ENCODE data around the gene PPP2R3C. TPM values are rescaled to one million over a fixed set of nuclear protein-coding genes. Genes with fewer than 3 reads are reported as not detected.

Gene PPP2R3C
- total and polyA plus RNA-seq, 2 experiments from 2014 or later = 35.9 to 43.0 TPM

- H3K27me3 ChIP-seq (ENCODE audit: insufficient read depth) = no peaks in the 10 kb centered on the region
- H3K4me3 Mint-ChIP-seq = no peak overlapping the region
- H4K20me1 ChIP-seq (replicated peaks; ENCODE audit: insufficient read depth) = no peaks in the 10 kb centered on the region
- H2AFZ ChIP-seq = no peak overlapping the region
- peaks cover 10% of the 10 kb centered on the region for H3F3A ChIP-seq (replicated peaks; ENCODE audit: low read depth)
- H3K27me3 Mint-ChIP-seq (ENCODE audit: insufficient read depth, low read depth, poor library complexity) = peaks cover under 1% of the 10 kb centered on the region
- no peak for TF ChIP-seq ZNF331 (CRISPR knock-in tag; IDR thresholded peaks at IDR 0.05; ENCODE audit: low read depth)
- TF ChIP-seq NANOG (IDR thresholded peaks at IDR 0.05; ENCODE audit: borderline replicate concordance) = no peak
- H3K4me3 ChIP-seq = no peak overlapping the region
- peaks cover 16% of the 10 kb centered on the region for H3K79me2 ChIP-seq (replicated peaks; ENCODE audit: insufficient read depth)
- peaks cover 6% of the 10 kb centered on the region; the same call in 2 of the 3 replicates for H3K4me1 Mint-ChIP-seq
- peaks cover 15% of the 10 kb centered on the region; the same call in 2 of the 3 replicates for H3K36me3 Mint-ChIP-seq (ENCODE audit: low read depth)
- no peak for DNase-seq (ENCODE audit: low spot score)
- no peaks in the 10 kb centered on the region for H3K9me2 ChIP-seq (ENCODE audit: insufficient read depth)
- H3K36me3 ChIP-seq (ENCODE audit: insufficient read depth) = no peaks in the 10 kb centered on the region
- no peak overlapping the region for H3K27ac ChIP-seq (ENCODE audit: low read depth)
- H3K4me1 ChIP-seq (ENCODE audit: insufficient read depth) = peaks cover 4% of the 10 kb centered on the region
- ATAC-seq = no peak
- no peak overlapping the region for H3K4me2 ChIP-seq
- H3K9me3 Mint-ChIP-seq = no peaks in the 10 kb centered on the region
- peak overlapping the region; percentile 80 for H3K27ac Mint-ChIP-seq
These were observed 71.1 kb downstream of the PPP2R3C start for GRCh38 chr14:35050652-35051051.

DNA sequence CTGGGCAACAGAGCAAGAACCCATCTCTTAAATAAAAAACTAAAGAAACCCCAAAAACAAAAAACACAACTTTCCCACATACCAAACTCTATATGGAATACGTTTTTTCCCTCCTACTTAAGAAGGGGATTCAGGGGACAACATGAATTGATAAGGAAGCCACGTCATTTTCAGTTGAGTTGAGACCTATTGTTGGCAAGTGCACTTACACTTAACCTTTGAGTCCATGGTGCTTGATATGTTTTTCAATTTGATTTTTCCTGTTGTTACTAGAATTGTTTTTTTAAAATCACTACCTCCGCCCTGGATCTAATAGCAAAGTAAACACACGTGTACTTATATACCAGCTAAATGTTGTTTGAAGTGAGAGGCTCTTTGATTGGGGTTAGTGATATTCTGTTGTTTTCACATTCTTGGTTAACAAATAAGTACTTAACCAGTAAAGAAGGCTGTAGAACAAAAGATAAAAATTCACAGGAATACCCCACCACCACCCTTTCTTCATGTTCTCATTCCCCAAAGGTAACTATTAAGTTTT is 73.7 kb downstream of the PPP2R3C start:
- Histone ChIP-seq H3K9me2 (ENCODE audit: insufficient read depth) (no peaks in the 10 kb centered on the region), H3K4me2 (peak overlapping the region; percentile 95; the same call in 1 of the 2 replicates), H3K4me1 (ENCODE audit: insufficient read depth) (peaks cover 7% of the 10 kb centered on the region), H2AFZ (no peak overlapping the region), H3F3A (replicated peaks; ENCODE audit: low read depth) (peaks cover 10% of the 10 kb centered on the region), H3K27me3 (ENCODE audit: insufficient read depth) (no peaks in the 10 kb centered on the region), H3K4me3 (peak overlapping the region; percentile 87), H3K79me2 (replicated peaks; ENCODE audit: insufficient read depth) (peaks cover 16% of the 10 kb centered on the region), H3K27ac (ENCODE audit: low read depth) (no peak overlapping the region), H3K36me3 (ENCODE audit: insufficient read depth) (no peaks in the 10 kb centered on the region), H4K20me1 (replicated peaks; ENCODE audit: insufficient read depth) (no peaks in the 10 kb centered on the region)
- no peak for DNase-seq (ENCODE audit: low spot score)
- Mint-ChIP-seq H3K9me3 (no peaks in the 10 kb centered on the region), H3K4me3 (peak overlapping the region; percentile 93), H3K4me1 (peaks cover 11% of the 10 kb centered on the region), H3K27ac (no peak overlapping the region), H3K36me3 (ENCODE audit: low read depth) (peaks cover 13% of the 10 kb centered on the region; the same call in 2 of the 3 replicates), H3K27me3 (ENCODE audit: insufficient read depth, low read depth, poor library complexity) (no peaks in the 10 kb centered on the region)
- TF ChIP-seq EZH2 (IDR thresholded peaks at IDR 0.05; ENCODE audit: low read depth, unreplicated experiment) = no peak
- TF ChIP-seq CTCF (conservative IDR thresholded peaks at IDR 0.05; ENCODE audit: low read depth in 2 of 2) = no peak
- no peak for TF ChIP-seq JUNB (IDR thresholded peaks at IDR 0.05; ENCODE audit: unreplicated experiment)
- no peak for TF ChIP-seq EZH2phosphoT487 (IDR thresholded peaks at IDR 0.05; ENCODE audit: unreplicated experiment)
- TF ChIP-seq NANOG (IDR thresholded peaks at IDR 0.05; ENCODE audit: borderline replicate concordance) = no peak
- no peak for TF ChIP-seq POLR2AphosphoS5 (IDR thresholded peaks at IDR 0.05; ENCODE audit: low read depth)
- TF ChIP-seq ETS1 (IDR thresholded peaks at IDR 0.05) = no peak
- TF ChIP-seq ZNF462 (CRISPR knock-in tag; IDR thresholded peaks at IDR 0.05) = no peak
- no peak for TF ChIP-seq STAT1 (IDR thresholded peaks at IDR 0.05; ENCODE audit: unreplicated experiment)
- ATAC-seq = no peak
